Mucosa of rectum (tissue), 2 donors: ENCODE results near the gene XPR1.

ENCODE experiments used
- H3K27ac ChIP-seq, 2 donors: one replicate each; pipeline ENCODE4 v1.7.0; 2013; ENCODE audit warnings: inconsistent platforms in 2 of 2, low read depth in 2 of 2, low read length in 2 of 2
- H3K27me3 ChIP-seq, 2 donors: one replicate each; pipeline ENCODE4 v1.7.0; 2013; ENCODE audit warnings: low read length in 2 of 2; ENCODE audit not compliant: control insufficient read depth in 2 of 2, insufficient read depth in 2 of 2
- H3K36me3 ChIP-seq, 2 donors: one replicate each; pipeline ENCODE4 v1.7.0; 2013; ENCODE audit warnings: low read length in 2 of 2; ENCODE audit not compliant: control insufficient read depth in 2 of 2, insufficient read depth in 2 of 2
- H3K4me1 ChIP-seq, 2 donors: one replicate each; pipeline ENCODE4 v1.7.0; 2013; ENCODE audit warnings: low read length in 2 of 2, mild to moderate bottlenecking in 1 of 2; ENCODE audit not compliant: control insufficient read depth in 2 of 2, insufficient read depth in 2 of 2
- H3K4me3 ChIP-seq, 2 donors: one replicate each; pipeline ENCODE4 v1.7.0; 2013; ENCODE audit warnings: low read length in 2 of 2
- H3K9ac ChIP-seq, 2 donors: one replicate each; pipeline ENCODE4 v1.7.0; 2013; ENCODE audit warnings: low read length in 2 of 2, low read depth in 1 of 2, mild to moderate bottlenecking in 1 of 2
- H3K9me3 ChIP-seq, 2 donors: one replicate each; pipeline ENCODE4 v1.7.0; 2013; ENCODE audit warnings: low read length in 2 of 2; ENCODE audit not compliant: control insufficient read depth in 2 of 2
- donor health status: healthy.
- donor health status: Normal muscosa, but diverticular disease.

The XPR1 gene

GRCh38 chr1:180627411-180627810, 4.4 kb upstream of the XPR1 start:
- H3K9ac ChIP-seq: no peak overlapping the region

GRCh38 chr1:180628646-180629045, 3.2 kb upstream of the XPR1 start:
- no peaks in the 10 kb centered on the region for H3K27me3 ChIP-seq
- H3K9me3 ChIP-seq: no peaks in the 10 kb centered on the region
- H3K27ac ChIP-seq: no peak overlapping the region
- H3K36me3 ChIP-seq: no peaks in the 10 kb centered on the region
- peaks cover 0 to 16% of the 10 kb centered on the region in 2 donors for H3K4me1 ChIP-seq
- H3K9ac ChIP-seq: no peak overlapping the region
- H3K4me3 ChIP-seq: no peak overlapping the region

More at GRCh38 chr1:180627411-180627810, 4.4 kb upstream of the XPR1 start:
- Histone ChIP-seq H3K4me1 (peaks cover 0 to 7% of the 10 kb centered on the region in 2 donors), H3K9me3 (no peaks in the 10 kb centered on the region), H3K36me3 (no peaks in the 10 kb centered on the region), H3K27ac (no peak overlapping the region), H3K27me3 (no peaks in the 10 kb centered on the region), H3K4me3 (no peak overlapping the region)

DNA sequence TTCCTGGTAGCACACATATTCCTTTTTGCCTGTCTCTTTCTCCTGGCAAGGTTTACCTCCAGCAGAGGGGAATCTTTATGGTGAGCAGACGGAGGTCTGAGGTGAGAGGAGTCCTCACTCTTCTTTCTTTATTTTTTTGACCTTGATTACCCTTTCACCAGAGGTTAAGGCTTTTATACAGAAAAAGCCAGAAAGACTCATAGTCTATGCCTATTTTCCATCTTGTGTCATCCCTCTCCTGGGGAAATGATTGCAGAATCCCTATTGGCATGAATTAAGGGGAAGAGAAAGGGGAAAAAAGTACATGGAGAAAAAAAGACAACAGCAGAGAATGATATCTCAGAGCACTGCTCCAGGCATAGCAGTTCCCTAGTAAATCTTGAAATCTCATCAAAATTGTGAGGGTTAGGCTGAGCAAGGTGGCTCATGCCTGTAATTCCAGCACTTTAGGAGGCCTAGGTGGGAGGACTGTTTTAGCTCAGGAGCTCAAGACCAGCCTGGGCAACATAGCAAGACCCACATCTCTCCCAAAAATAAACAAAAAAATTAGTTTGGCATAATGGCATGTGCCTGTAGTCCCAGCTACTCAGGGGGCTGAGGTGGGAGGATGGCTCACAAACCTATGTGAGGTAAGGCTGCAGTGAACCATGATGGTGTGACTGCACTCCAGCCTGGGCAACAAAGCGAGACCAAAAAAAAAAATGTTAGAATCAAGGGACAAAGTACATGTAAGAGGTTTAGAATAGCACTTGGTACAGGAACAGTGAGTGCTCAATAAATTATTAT, 1.2 kb upstream of the XPR1 start:
- Histone ChIP-seq H3K27me3 (no peaks in the 10 kb centered on the region), H3K9me3 (no peaks in the 10 kb centered on the region), H3K9ac (no peak overlapping the region), H3K4me3 (no peak overlapping the region), H3K36me3 (no peaks in the 10 kb centered on the region), H3K27ac (no peak overlapping the region), H3K4me1 (peaks cover 0 to 18% of the 10 kb centered on the region in 2 donors)

GRCh38 chr1:180631194-180631765, 542 bp upstream of the XPR1 start:
- Histone ChIP-seq H3K36me3 (no peaks in the 10 kb centered on the region), H3K9ac (no peak overlapping the region), H3K4me1 (peaks cover 0 to 18% of the 10 kb centered on the region in 2 donors), H3K9me3 (no peaks in the 10 kb centered on the region), H3K27me3 (no peaks in the 10 kb centered on the region), H3K4me3 (no peak overlapping the region), H3K27ac (peak overlapping the region in 1 of 2 donors; percentile 95)

- H3K9me3 ChIP-seq: no peaks in the 10 kb centered on the region
- no peaks in the 10 kb centered on the region for H3K36me3 ChIP-seq
- H3K4me1 ChIP-seq: peaks cover 0 to 19% of the 10 kb centered on the region in 2 donors
- no peaks in the 10 kb centered on the region for H3K27me3 ChIP-seq
- H3K9ac ChIP-seq: peak overlapping the region; percentile 81 to 89
- H3K27ac ChIP-seq: peak overlapping the region; percentile 95
- H3K4me3 ChIP-seq: peak overlapping the region; percentile 95 to 96
These were observed 669 bp downstream of the XPR1 start for GRCh38 chr1:180632326-180633056.

DNA sequence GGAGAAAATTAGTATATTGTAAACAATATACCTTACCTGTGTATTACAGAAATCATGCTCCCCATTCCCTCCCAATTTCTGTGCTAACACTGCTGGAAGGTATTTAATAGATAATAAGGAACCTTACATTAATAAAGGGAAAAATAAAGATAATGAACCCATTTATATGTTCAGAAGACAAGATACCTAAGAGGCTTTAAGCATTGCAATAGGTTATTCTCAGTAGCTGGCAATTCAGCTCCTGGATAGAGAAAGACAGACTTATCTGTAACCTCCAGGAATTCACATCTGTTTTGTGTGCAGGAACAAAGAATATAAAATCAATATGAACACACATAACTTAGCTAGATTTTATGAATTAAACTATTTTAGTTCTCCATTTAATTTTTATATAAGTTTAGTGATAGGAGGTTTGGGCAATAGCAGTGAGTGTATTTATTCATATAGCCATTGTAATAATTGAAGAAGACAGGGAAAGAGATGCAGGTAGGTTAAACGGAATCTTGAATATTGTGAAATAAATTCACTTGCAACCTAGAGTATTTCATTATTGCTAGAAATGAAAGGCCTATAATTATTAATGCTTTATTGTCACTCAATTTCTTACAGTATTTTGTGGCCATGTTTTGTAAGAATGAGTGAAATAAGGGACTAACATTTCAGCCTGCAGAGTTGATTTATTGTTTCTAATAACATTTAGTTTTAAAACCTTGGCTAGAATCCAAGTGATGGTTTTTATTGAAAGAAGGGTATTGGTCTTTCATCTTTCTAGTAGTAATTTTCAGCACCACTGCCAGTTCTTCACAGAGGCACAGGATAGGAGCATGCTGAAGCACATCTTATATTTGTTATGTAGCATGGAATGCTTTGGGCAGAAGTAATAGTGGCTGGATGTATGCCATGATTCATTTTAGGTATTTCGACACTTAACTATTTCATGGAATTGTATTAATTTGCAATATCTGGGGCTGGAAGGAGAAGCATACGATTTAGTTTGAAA, 1.5 kb downstream of the XPR1 start:
- Histone ChIP-seq H3K4me3 (peak overlapping the region; percentile 95 to 96), H3K27ac (no peak overlapping the region), H3K36me3 (no peaks in the 10 kb centered on the region), H3K4me1 (peaks cover 0 to 21% of the 10 kb centered on the region in 2 donors), H3K9ac (no peak overlapping the region), H3K9me3 (no peaks in the 10 kb centered on the region), H3K27me3 (no peaks in the 10 kb centered on the region)

DNA sequence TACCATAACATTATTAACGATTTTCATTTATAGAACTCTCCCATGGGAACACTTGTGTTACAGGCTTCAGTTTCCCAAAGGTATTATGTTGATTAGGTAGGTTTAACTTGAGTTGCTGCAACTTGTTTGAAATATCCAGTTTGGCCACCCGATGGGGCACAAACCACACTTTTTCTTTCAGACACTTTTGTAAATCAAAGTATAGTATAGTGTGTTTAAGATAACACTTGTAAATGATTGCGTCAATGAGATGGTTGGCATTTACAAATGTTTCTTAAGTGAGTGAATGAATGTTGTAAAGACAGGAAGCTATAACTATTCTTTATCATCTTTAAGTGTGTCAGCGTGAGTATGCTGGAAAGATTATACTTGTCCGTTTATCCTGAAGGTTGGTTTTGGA, 4.3 kb downstream of the XPR1 start:
- no peak overlapping the region for H3K4me3 ChIP-seq
- H3K9me3 ChIP-seq: no peaks in the 10 kb centered on the region
- peaks cover 0 to 19% of the 10 kb centered on the region in 2 donors for H3K4me1 ChIP-seq
- H3K9ac ChIP-seq: no peak overlapping the region
- no peaks in the 10 kb centered on the region for H3K27me3 ChIP-seq
- no peaks in the 10 kb centered on the region for H3K36me3 ChIP-seq
- H3K27ac ChIP-seq: no peak overlapping the region

- Histone ChIP-seq H3K27me3 (no peaks in the 10 kb centered on the region), H3K9ac (no peak overlapping the region), H3K9me3 (no peaks in the 10 kb centered on the region), H3K4me1 (peaks cover 0 to 3% of the 10 kb centered on the region in 2 donors), H3K27ac (no peak overlapping the region), H3K36me3 (no peaks in the 10 kb centered on the region), H3K4me3 (no peak overlapping the region)
These were observed 8.0 kb downstream of the XPR1 start for GRCh38 chr1:180639871-180640270.

DNA sequence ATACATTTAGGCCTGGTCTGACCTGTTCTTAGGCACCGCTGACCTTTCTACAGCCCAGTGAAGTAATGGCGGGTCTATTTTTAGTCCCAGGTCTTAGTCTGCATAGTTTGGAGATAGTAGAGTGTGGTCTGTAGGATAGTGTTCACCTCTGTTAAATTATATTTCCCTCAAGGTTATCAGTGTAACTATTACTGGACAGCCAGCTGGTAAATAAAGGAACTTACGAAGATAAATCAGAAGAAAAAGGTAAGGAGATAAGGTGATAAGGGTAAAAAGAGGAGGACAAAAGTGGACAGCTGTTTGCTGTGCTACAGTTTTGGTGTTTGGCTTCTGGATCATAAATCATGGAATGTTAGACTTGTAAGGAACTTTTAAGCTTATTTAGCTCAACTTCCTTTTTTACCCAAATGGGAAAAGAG, 8.7 kb downstream of the XPR1 start:
- H3K27me3 ChIP-seq: no peaks in the 10 kb centered on the region

More for the DNA sequence above, 8.7 kb downstream of the XPR1 start:
- Histone ChIP-seq H3K4me1 (peaks cover 0 to 3% of the 10 kb centered on the region in 2 donors), H3K36me3 (no peaks in the 10 kb centered on the region), H3K9ac (no peak overlapping the region), H3K4me3 (no peak overlapping the region), H3K27ac (no peak overlapping the region), H3K9me3 (no peaks in the 10 kb centered on the region)
